Left ventricle myocardium superior (tissue), 1 donor: Measurements from ENCODE around the gene RELL2. TPM values are rescaled to one million over a fixed set of nuclear protein-coding genes. Genes with fewer than 3 reads are reported as not detected.

Source experiments
- ATAC-seq: fragments of 200-7000 bp; cut with Tn5 transposase; one replicate; pipeline ENCODE4 v1.9.1; 2020; ENCODE audit warnings: mild to moderate bottlenecking, moderate library complexity
- DNase-seq: peaks from one replicate; pipeline ENCODE4 v3.0.0-alpha.2; 2020
- intact Hi-C: fragments of 100-400 bp; cut with micrococcal nuclease; formaldehyde crosslinking; loops from one replicate; pipeline ENCODE4 v1.11.0; 2022
- total RNA-seq: library from RNA; stranded (reverse); fragmentation: NEBNext Ultra II Directional; extraction: Animal tissue kit (Norgen Biotek cat#: 25700); gene quantifications from one replicate; pipeline ENCODE4 v1.2.1, GENCODE V29; 2021
- donor health status: DM: no; HTN: yes; CAD: no; lungs with severe emphysema.

RELL2 gene
- total RNA-seq, 1 donor from 2014 or later: 0.55 TPM

DNA sequence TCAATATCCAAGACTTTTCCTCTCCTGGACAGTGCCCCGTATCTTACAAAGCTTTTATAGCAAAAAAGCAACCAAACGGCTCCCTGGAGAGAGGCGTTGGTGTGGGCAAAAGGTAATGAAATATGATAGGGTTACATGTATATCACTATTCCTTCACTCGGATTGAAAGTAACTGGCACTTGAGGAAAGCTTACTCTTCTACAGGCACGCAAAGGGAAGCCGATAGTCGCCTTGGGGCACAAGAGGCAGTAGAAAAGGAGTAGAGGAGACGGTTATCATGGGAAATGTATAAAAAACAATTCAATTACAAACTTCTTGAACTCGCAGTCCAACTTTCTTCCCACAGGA is 19.1 kb upstream of the RELL2 start:
- DNase-seq: no peak
- intact Hi-C loops: loop anchor here (2.0 kb wide), 1 partner anchor 25 kb away; no protein-coding TSS in a partner anchor
- ATAC-seq: no peak

DNA sequence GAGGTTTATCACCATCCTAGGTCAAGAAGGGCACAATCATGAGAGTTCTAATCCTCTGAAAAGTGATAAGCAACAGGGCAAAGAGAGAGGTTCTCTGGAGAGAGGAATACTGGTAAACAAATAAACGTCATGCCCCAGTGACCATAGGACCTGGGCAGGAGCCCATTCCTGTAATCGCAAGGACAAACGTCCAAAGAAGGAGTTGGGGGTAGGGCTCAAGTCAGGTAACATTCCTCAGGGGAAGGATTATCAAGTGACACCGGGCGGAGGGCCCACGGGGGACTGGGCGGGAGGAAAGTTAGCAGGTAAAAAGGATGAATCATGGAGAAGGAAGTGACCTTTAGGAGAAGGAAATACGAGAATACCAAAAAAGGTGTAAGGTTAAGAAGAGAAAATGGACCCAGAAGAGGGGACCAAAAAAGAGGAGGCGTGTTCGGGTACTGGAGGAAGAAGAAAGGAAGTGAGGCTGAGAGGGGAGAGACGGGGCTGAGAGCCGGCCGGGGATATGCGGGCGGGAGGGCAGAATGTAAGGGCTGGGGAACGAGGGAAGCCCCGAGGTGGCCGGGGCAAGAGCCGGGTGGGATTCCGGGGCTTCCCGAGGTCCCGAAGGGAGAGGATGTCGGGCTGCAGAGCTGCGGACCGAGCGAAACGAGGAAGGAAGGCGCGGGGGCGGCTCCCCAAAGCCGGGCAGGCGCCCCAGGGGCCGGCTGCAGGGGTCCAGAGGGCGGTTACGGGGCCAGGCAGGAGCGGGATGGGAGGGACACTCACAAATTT is 18.6 kb upstream of the RELL2 start:
- ATAC-seq (peak; percentile 48), DNase-seq (peak; percentile 52)
- intact Hi-C loops: no loop called here

- DNase-seq: peak; percentile 98
- peak; percentile 95 for ATAC-seq
- intact Hi-C loops: no loop called here
Measured at GRCh38 chr5:141618804-141619554, 17.8 kb upstream of the RELL2 start, which contains the start of gene DIAPH1. Gene DIAPH1 (minus strand): TSS chr5:141619000. CDS start chr5:141618914, 86 bp downstream.

DNA sequence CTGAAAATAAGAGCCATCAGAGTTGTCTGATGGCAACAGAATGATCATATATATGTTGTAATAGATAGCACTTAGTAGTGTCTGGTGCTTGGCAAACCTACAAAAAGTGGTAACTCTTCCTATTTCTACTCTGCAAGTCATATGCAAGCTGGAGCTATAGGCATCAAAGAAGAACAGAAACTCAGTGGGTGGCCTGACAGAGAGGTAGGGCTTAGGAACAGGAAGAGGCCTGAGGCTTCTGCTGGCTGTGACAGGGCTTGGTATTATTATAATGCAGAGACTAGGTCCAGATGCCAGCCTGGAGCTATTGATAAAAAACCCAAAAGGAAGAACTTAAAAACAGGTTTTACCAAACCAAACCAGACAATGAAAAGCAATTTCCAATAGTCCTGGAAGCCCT is 13.6 kb upstream of the RELL2 start:
- intact Hi-C loops: no loop called here
- DNase-seq (no peak), ATAC-seq (no peak)

DNA sequence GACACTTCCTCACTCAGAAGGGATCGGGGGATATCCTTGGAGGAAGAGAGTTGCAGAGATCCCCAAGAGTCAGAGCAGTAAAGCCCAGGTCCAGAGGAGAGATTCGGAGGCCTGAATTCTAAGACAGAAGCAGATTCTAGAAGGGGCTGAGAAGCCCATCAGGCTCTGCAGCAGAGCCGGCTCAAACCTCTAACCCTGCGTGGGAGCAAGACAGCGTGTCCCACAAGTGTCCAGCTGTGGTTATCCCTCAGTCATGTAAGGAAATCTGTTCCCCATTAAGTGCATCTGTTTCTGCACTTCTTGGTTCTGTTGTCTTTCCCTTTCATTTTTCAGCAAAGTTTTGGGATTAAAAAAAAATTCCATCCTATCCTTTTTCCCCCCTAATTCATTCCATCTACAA is 13.2 kb upstream of the RELL2 start:
- ATAC-seq: no peak
- intact Hi-C loops: no loop called here

GRCh38 chr5:141628175-141628788 is 8.5 kb upstream of the RELL2 start:
- ATAC-seq: no peak
- intact Hi-C loops: no loop called here

More for the DNA sequence above, 13.2 kb upstream of the RELL2 start:
- no peak for DNase-seq

GRCh38 chr5:141630570-141631140 is 6.1 kb upstream of the RELL2 start:
- intact Hi-C loops: no loop called here
- DNase-seq: no peak
- no peak for ATAC-seq

More at GRCh38 chr5:141628175-141628788, 8.5 kb upstream of the RELL2 start:
- DNase-seq: no peak

DNA sequence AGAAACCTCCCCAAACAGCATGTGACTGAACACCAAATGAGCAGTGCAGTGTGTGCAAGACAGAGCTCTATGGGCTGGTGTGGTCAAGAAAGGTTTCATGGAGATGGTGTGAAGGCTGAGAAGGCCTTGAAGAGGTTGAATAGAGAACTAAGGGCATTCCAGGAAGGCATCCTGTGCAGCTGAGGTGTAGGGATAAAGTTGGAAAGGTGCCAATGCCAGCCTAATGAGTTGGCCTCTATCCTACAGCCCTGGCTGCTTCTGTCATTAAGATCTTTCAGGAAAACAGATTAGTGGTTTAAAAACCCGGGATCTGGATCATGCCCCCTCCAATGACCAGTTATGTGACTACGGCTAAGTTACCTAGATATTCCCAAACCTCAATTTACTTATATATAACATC is 4.1 kb upstream of the RELL2 start:
- DNase-seq (no peak), ATAC-seq (no peak)
- intact Hi-C loops: no loop called here

DNA sequence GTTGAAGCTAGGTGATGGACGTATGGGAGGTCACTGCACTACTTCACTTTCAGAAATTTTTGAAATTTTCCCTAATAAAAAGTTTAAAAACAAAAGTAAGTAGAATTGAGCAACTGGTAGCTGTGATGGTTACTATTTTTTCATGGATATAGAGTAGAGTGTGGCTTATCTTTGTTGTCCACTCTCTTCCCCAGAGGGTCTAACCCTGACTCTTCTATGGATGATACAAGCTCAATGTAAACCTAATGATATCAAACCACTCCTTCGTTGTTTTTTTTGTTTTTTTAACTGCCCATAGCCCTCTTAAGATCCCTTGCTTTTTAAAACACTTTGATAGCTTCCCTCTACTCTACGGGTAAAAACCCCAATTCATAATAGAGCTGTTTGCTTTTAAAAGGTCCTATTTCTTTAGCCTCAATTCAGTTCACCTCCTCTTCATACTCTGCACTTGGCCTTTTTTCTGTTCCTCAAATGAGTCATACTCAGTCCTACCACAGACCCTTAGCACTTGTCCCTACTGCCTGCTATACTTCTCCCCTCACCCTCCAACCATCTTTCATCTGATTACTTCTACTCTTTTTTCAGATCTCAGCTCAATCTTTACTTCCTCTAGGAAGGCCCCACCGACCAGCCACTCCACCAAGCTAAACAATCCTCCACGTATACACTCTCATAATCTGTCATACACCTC is 2.8 kb upstream of the RELL2 start:
- intact Hi-C loops: no loop called here

GRCh38 chr5:141634720-141635119 is 2.1 kb upstream of the RELL2 start:
- no peak for DNase-seq
- ATAC-seq: no peak
- intact Hi-C loops: no loop called here

More for the DNA sequence above, 2.8 kb upstream of the RELL2 start:
- DNase-seq (no peak), ATAC-seq (no peak)

DNA sequence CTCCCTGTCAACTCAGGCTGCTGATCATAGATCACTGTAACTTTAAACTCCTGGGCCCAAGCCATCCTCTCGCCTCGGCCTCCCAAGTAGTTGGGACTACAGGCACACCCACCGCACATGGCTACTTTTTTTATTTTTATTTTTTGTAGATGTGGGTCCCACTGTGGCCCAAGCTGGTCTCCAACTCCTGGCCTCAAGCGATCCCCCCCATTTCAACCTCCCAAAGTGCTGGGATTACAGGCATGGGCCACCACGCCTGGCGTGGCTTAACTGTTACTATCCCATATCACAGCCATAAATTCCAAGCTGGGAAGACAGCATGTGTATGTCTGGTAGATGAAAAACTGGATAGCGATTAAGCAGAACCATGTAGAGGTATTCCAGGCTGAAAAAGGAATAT is 1.2 kb upstream of the RELL2 start:
- ATAC-seq: no peak
- intact Hi-C loops: no loop called here
- no peak for DNase-seq

DNA sequence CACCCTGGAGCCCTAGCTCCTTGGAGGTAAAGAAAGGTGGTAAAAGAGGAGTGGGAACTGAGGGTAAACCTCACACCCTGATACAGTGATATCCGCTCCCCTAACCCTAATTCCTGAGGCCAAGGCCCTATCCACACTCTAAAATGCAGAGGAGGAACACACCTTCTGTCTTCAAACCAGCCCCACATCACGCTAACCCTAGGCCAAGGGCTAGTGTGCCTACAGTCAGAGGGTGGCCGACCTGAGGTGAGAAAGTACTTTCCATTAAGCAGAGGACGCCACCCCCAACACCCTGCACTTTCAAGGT is 738 bp upstream of the RELL2 start:
- DNase-seq (no peak), ATAC-seq (no peak)
- intact Hi-C loops: no loop called here

DNA sequence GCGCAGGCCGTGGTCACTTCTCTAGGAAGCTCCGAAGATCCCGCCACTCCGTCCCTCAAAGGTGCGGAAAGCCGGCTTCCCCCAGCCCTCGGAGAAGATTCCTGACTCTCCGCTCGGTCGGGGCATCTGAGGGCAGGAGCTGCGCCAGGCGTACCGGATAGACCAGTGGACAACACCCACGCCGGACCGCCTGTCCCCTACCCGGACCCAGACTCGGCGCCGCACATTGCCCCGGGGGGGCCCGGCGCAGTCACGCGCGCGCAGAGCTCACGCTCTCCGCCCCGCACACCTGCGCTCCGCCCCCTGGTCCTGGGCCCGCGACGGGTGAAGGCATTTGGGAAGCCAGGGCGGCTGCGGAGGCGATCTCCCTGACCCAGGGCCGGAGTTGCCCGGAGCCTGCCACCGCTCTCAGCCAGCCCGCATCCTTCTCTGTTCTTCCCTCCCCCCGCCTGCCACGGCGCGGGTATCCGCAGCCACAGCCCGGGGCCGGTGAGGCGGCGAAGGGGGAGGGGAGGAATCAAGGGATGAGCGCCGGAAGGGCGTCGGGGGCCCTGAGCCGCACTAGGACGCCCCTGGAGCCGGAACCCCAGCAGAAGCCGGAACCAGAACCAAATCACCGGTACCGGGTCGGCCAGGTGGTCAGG is 448 bp downstream of the RELL2 start:
- DNase-seq: peak; percentile 57
- intact Hi-C loops: no loop called here
- ATAC-seq: peak; percentile 33

GRCh38 chr5:141637767-141638419 is 1.1 kb downstream of the RELL2 start:
- ATAC-seq (peak; percentile 54), DNase-seq (peak; percentile 68)
- intact Hi-C loops: no loop called here

GRCh38 chr5:141638771-141639170 is 2.0 kb downstream of the RELL2 start:
- intact Hi-C loops: no loop called here
- DNase-seq: no peak
- ATAC-seq: no peak

GRCh38 chr5:141639357-141640050 is 2.7 kb downstream of the RELL2 start:
- intact Hi-C loops: no loop called here
- DNase-seq: no peak
- no peak for ATAC-seq

DNA sequence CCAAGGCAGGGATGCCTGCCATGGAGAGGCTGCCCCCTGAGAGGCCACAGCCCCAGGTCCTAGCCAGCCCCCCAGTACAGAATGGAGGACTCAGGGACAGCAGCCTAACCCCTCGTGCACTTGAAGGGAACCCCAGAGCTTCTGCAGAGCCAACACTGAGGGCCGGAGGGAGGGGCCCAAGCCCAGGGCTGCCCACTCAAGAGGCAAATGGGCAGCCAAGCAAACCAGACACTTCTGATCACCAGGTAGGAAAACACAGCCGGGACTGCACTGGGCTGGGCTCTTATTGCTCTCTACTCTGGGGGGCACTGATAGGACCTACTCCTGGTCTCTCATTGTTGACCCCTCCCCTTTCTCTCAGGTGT is 3.2 kb downstream of the RELL2 start:
- ATAC-seq (no peak), DNase-seq (no peak)
- intact Hi-C loops: no loop called here

DNA sequence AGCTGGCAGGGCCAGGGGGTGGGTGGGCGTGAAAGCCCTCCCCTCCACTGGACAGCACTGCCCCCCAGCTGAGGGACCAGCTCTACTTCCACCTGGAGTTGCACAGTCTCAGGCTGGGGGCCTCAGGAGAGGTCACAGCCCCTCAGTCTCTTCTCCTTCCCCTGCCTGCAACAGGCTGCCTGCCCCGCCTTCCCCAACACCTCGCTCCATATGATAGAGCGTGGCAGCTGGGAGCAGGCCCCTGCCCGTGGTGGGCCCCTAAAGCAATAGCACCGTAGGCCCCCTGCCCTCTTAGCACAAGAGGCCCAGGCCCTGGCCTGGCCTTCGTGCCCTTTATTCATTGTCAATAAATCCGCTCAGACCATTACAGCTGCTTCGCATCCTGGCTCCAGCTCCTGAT is 3.9 kb downstream of the RELL2 start:
- intact Hi-C loops: no loop called here
- no peak for ATAC-seq
- no peak for DNase-seq
